ENCODE data around the gene CDH4. TPM values are rescaled to one million over a fixed set of nuclear protein-coding genes. Genes with fewer than 3 reads are reported as not detected.

Gene CDH4
- total RNA-seq, 2 experiments from 2014 or later = not detected

GRCh38 chr20:61252601-61253263, 671 bp downstream of the CDH4 start:
- DNase-seq (ENCODE audit: low spot score) = no peak
- intact Hi-C loops (cut with micrococcal nuclease; ENCODE audit: unreplicated experiment) = no loop called here
- no peaks in the 10 kb centered on the region for H3K36me3 ChIP-seq (ENCODE audit: insufficient read depth, low read length)
- H3K27ac ChIP-seq (ENCODE audit: low read depth, low read length, poor library complexity, severe bottlenecking) = no peak overlapping the region
- no peaks in the 10 kb centered on the region for H3K9me2 ChIP-seq (ENCODE audit: insufficient read depth, low read length)
- no peak for TF ChIP-seq EZH2phosphoT487 (IDR thresholded peaks at IDR 0.05; ENCODE audit: borderline replicate concordance, low read depth, low read length)
- TF ChIP-seq, protein P1, sequence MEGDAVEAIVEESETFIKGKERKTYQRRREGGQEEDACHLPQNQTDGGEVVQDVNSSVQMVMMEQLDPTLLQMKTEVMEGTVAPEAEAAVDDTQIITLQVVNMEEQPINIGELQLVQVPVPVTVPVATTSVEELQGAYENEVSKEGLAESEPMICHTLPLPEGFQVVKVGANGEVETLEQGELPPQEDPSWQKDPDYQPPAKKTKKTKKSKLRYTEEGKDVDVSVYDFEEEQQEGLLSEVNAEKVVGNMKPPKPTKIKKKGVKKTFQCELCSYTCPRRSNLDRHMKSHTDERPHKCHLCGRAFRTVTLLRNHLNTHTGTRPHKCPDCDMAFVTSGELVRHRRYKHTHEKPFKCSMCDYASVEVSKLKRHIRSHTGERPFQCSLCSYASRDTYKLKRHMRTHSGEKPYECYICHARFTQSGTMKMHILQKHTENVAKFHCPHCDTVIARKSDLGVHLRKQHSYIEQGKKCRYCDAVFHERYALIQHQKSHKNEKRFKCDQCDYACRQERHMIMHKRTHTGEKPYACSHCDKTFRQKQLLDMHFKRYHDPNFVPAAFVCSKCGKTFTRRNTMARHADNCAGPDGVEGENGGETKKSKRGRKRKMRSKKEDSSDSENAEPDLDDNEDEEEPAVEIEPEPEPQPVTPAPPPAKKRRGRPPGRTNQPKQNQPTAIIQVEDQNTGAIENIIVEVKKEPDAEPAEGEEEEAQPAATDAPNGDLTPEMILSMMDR (conservative IDR thresholded peaks at IDR 0.05; ENCODE audit: low read length) = no peak
- H2AFZ ChIP-seq (ENCODE audit: low read length) = no peak overlapping the region
- H3K4me1 ChIP-seq (ENCODE audit: insufficient read depth, low read length, poor library complexity, severe bottlenecking) = no peaks in the 10 kb centered on the region
- no peak overlapping the region for H3K4me3 ChIP-seq (ENCODE audit: low read depth, low read length, poor library complexity, severe bottlenecking)
- no peaks in the 10 kb centered on the region for H3K9me3 ChIP-seq (ENCODE audit: low read length)
- no peaks in the 10 kb centered on the region for H3K79me2 ChIP-seq (ENCODE audit: insufficient read depth, low read depth, low read length)
- no peaks in the 10 kb centered on the region for H4K20me1 ChIP-seq (ENCODE audit: insufficient read depth, low read length)
- ChIA-PET CTCF (ENCODE audit: unreplicated experiment) (no interaction called here), POLR2A (no interaction called here)
- no TSS peak for BruUV-seq (replicated peaks)
- no peak overlapping the region for H3K4me2 ChIP-seq (ENCODE audit: low read length)

DNA sequence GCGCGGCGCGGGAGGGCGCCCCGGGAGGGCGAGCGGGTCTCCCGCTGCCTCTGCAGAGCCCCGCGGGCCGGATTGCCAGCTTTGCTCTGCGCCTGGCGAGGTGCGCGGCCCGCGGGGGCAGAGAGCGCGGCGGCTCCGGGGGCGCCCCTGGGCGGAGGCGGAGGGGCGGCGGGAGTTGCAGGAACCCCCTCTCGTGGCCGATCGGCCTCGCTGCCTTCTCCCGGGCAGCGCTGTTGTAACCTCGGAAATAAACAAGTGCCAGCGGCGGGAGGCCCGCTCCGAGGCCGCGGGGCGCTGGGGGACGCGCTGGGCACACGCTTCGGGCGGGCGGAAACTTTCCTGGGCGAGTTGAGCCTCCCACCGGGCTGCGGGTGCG, 1.2 kb downstream of the CDH4 start:
- no TSS peak for BruUV-seq (replicated peaks)
- TF ChIP-seq, protein P1 (conservative IDR thresholded peaks at IDR 0.05; ENCODE audit: low read length) = no peak
- no peak for TF ChIP-seq EZH2phosphoT487 (IDR thresholded peaks at IDR 0.05; ENCODE audit: borderline replicate concordance, low read depth, low read length)
- H3K4me1 ChIP-seq (ENCODE audit: insufficient read depth, low read length, poor library complexity, severe bottlenecking) = no peaks in the 10 kb centered on the region
- no peaks in the 10 kb centered on the region for H4K20me1 ChIP-seq (ENCODE audit: insufficient read depth, low read length)
- no peaks in the 10 kb centered on the region for H3K79me2 ChIP-seq (ENCODE audit: insufficient read depth, low read depth, low read length)
- ChIA-PET CTCF (ENCODE audit: unreplicated experiment) (no interaction called here), POLR2A (no interaction called here)
- no peak overlapping the region for H3K4me3 ChIP-seq (ENCODE audit: low read depth, low read length, poor library complexity, severe bottlenecking)
- H2AFZ ChIP-seq (ENCODE audit: low read length) = no peak overlapping the region
- H3K27ac ChIP-seq (ENCODE audit: low read depth, low read length, poor library complexity, severe bottlenecking) = no peak overlapping the region
- no peaks in the 10 kb centered on the region for H3K36me3 ChIP-seq (ENCODE audit: insufficient read depth, low read length)
- no peaks in the 10 kb centered on the region for H3K9me2 ChIP-seq (ENCODE audit: insufficient read depth, low read length)
- H3K9me3 ChIP-seq (ENCODE audit: low read length) = no peaks in the 10 kb centered on the region
- intact Hi-C loops (cut with micrococcal nuclease; ENCODE audit: unreplicated experiment) = no loop called here
- no peak overlapping the region for H3K4me2 ChIP-seq (ENCODE audit: low read length)
- DNase-seq (ENCODE audit: low spot score) = no peak

GRCh38 chr20:61253640-61254511, 1.8 kb downstream of the CDH4 start:
- POLR2A ChIA-PET = no interaction called here

More at GRCh38 chr20:61253640-61254511, 1.8 kb downstream of the CDH4 start:
- DNase-seq (ENCODE audit: low spot score) = no peak
- CTCF ChIA-PET (ENCODE audit: unreplicated experiment) = no interaction called here
- Histone ChIP-seq H3K36me3 (ENCODE audit: insufficient read depth, low read length) (no peaks in the 10 kb centered on the region), H3K4me2 (ENCODE audit: low read length) (no peak overlapping the region), H3K4me3 (ENCODE audit: low read depth, low read length, poor library complexity, severe bottlenecking) (no peak overlapping the region), H3K9me2 (ENCODE audit: insufficient read depth, low read length) (no peaks in the 10 kb centered on the region), H3K9me3 (ENCODE audit: low read length) (no peaks in the 10 kb centered on the region), H2AFZ (ENCODE audit: low read length) (no peak overlapping the region), H3K27ac (ENCODE audit: low read depth, low read length, poor library complexity, severe bottlenecking) (no peak overlapping the region), H4K20me1 (ENCODE audit: insufficient read depth, low read length) (no peaks in the 10 kb centered on the region), H3K79me2 (ENCODE audit: insufficient read depth, low read depth, low read length) (no peaks in the 10 kb centered on the region), H3K4me1 (ENCODE audit: insufficient read depth, low read length, poor library complexity, severe bottlenecking) (no peaks in the 10 kb centered on the region)
- intact Hi-C loops (cut with micrococcal nuclease; ENCODE audit: unreplicated experiment) = no loop called here
- TF ChIP-seq, protein P1 (conservative IDR thresholded peaks at IDR 0.05; ENCODE audit: low read length) = no peak
- TF ChIP-seq EZH2phosphoT487 (IDR thresholded peaks at IDR 0.05; ENCODE audit: borderline replicate concordance, low read depth, low read length) = no peak
- no TSS peak for BruUV-seq (replicated peaks)

Data from OCI-LY7 (cell line).